Spleen (tissue), 7 donors: Measurements from ENCODE around the gene AFAP1L2.

Source experiments
- CTCF ChIP-seq, 11 experiments: fragments of 200-600 bp in 7 of 11; fragments of 450-650 bp in 4 of 11; sonication (generic) in 4 of 11; IDR thresholded peaks in 8 of 11; conservative IDR thresholded peaks in 3 of 11; 1 replicate in 7 of 11; 2 replicates in 4 of 11; pipeline versions ENCODE4 v1.4.0 to v1.8.0; 2016 to 2021; ENCODE audit warnings: antibody characterized with exemption in 11 of 11, inconsistent platforms in 4 of 11, mild to moderate bottlenecking in 1 of 11
- POLR2A ChIP-seq, 3 donors: fragments of 450-650 bp; IDR thresholded peaks; one replicate each; pipeline ENCODE4 v1.5.1; 2017; ENCODE audit warnings: antibody characterized with exemption in 3 of 3, mild to moderate bottlenecking in 1 of 3
- POLR2AphosphoS5 ChIP-seq, 3 donors: sonication (generic); formaldehyde crosslinking; IDR thresholded peaks; one replicate each; pipeline ENCODE4 v1.5.1; 2017; ENCODE audit warnings: antibody characterized with exemption in 3 of 3
- donor health status: DM: no; HTN: no; CAD: no; lungs with moderate emphysema.
- donor health status: DM: no; HTN: no; CAD: no.
- donor health status: DM: no; HTN: no; CAD: no.

GRCh38 chr10:114255227-114255626, 149.1 kb downstream of the AFAP1L2 start:
- TF ChIP-seq CTCF (IDR thresholded peaks at IDR 0.05 in 8 of 11, conservative IDR thresholded peaks at IDR 0.05 in 3 of 11) (no peak), POLR2AphosphoS5 (IDR thresholded peaks at IDR 0.05) (no peak), POLR2A (IDR thresholded peaks at IDR 0.05) (no peak)
